HG03521 (cell line): ENCODE measurements around the gene CASR.
A peak's percentile ranks its signal among the peaks of the same experiment; 100 is the strongest.

ENCODE experiments used
- ATAC-seq: cut with Tn5 transposase; IDR thresholded peaks from one replicate; pipeline ENCODE4 v1.9.1; 2021; ENCODE audit warnings: mild to moderate bottlenecking, moderate library complexity; ENCODE audit not compliant: unreplicated experiment

Gene CASR

GRCh38 chr3:122213650-122214049, 30.2 kb downstream of the CASR start:
- ATAC-seq: no peak

GRCh38 chr3:122214711-122215110, 31.2 kb downstream of the CASR start:
- no peak for ATAC-seq

- ATAC-seq: no peak
Observed at GRCh38 chr3:122215592-122216298, 32.3 kb downstream of the CASR start.

DNA sequence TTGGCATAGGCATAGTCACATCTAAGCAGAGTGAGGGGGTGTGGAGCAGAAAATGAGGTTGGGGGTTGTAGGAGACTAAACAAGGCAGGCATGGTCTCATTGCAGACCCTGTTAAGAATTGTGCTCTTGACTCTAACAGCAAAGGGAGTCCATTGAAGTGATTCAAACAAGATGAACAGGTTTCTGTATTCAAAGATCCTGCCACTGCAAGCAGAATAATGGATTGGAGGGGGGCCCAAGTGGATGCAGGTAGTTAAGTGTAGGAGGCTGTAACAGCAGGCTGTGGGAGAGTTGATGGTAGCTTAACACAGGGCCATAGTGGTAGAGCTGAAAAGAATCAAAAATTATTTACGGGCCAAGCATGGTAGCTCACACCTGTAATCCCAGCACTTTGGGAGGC, 34.4 kb downstream of the CASR start:
- ATAC-seq: no peak

DNA sequence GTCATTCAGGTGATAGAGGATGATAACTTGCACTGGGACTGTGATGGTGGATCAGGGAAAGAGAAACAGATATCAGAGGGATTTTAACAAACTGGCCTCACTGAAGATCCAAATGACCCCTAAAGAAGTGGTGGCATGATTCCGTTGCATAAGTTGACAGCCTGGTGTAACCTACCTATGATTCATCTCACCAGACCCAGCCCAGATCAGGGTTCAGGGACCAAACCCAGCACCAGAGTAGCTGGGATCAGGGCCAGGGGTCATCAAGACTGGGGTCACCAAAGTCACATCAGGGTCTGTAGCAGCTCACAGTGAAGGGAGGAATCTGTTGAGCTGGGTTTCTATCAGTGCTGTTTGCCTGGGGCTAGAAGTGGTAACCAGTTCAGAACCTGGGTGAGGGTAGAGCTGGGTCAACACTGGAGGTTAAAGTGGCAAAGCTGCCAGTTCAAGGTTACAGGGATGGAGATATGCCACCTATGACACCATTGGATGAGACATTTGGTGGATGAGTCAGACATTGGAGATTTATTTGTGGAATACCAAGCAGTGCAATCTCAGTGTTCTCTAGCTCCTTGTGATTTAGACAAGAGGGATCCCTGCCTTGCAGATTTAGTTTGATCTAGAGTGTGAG, 35.9 kb downstream of the CASR start:
- no peak for ATAC-seq

DNA sequence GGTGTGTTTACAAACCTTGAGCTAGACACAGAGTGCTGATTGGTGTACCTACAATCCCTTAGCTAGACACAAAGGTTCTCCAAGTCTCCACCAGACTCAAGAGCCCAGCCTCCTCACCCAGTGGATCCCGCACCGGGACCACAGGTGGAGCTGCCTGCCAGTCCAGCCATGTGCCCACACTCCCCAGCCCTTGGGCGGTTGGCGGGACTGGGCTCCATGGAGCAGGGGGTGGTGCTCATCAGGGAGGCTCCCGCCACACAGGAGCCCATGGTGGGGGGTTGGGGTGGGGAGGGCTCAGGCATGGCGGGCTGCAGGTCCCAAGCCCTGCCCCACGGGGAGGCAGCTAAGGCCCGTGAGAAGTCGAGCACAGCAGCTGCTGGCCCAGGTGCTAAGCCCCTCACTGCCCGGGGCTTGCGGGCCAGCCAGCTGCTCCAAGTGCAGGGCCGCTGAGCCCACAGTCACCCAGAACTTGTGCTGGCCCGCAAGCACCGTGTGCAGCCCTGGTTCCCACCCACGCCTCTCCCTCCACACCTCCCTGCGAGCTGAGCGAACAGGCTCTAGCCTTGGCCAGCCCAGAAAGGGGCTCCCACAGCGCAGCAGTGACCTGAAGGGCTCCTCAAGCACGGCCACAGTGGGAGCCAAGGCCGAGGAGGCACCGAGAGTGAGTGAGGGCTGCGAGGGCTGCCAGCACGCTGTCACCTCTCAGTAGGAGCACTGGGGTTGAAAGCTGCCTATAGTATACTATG, 43.7 kb downstream of the CASR start:
- ATAC-seq: no peak

DNA sequence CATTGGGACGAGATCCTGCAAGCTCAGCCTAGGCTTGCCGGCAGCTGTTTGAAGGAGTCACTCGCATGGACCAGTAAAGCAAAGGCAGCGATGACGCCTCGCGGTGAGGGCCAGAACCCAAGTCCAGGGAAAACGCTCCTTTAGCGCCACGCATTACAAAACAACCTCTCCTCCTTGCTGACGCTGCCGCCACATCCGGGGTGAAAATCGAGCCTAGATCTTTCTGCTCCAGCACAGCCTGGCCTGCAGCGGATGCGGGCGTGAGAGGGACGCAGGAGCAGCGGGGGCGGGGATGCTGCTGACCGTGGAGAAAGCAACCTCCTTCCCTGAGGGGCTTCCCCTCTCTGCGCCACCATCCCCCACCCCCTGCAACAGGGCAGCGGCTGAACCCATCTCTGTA, 46.7 kb downstream of the CASR start:
- no peak for ATAC-seq

DNA sequence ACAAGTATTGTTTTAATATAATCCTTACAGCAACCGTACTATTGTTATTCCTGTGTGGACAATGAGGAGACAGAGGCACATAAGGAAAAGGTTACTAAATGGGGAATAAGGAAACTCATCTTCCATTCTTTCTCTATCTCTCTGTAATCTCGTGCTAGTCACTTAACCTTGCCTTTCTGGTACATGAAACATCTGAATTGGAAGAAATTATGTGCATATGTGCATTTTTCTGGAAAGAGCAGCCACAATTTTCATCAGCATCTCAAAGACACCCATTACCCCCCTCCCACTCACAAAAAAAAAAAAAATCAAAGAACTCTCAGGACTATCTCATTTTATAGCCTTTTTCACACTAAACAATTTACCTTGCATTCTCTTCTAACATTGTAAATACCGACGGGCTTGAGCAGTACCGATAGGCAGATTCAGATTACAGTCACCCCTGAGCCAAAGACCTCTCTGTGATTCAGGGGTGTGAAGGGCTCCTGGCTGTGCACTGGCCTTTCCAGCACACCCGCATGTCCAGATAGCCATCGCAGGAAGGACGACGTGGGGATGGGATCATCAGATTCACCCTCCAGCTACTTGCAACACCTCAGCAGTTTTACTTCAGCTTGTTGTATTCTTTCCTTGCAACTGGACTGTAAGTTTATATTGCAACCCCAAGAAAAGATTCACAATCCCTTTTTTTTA, 48.1 kb downstream of the CASR start:
- no peak for ATAC-seq

GRCh38 chr3:122232485-122232884, 49.0 kb downstream of the CASR start:
- ATAC-seq: no peak

DNA sequence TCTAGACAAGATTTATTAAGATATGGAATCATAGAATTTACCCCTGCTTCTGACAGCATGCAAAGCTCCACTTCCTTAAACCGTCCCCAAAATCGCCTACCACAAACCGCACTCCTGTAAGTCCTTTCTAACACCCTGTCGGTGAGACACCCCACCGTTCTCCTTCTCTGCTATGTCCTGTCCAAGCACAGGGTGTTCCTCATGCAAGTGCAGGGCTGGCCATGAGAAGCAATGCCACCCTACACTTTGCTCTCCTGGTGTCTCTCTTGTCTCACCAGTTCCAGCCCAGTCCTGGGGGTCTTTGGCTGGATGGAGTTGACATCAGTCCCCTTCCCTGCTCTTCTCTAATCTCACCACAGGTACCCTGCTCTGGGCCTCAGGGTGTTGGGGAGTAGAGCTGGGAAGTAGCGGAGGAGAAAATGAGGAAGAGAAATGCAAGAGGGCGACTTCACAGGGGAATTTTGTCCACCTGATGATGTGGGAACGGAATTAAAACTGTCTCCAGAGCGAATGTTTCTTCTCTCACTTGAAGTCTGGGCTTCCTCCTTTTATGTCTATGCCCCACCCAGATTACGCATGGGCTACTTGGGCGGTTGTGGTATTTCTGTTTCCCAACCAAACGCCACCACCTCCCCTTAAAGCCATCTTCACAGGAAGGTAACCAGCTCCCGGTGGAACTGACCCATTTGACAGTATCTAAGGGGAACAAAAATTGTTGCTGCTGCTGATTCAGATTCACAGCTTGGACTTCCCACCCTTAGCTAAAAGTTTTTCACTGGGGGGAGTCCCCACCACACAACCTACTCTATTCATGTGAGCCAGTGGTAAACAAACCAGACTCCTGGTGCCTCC, 49.9 kb downstream of the CASR start:
- ATAC-seq: peak; percentile 67

DNA sequence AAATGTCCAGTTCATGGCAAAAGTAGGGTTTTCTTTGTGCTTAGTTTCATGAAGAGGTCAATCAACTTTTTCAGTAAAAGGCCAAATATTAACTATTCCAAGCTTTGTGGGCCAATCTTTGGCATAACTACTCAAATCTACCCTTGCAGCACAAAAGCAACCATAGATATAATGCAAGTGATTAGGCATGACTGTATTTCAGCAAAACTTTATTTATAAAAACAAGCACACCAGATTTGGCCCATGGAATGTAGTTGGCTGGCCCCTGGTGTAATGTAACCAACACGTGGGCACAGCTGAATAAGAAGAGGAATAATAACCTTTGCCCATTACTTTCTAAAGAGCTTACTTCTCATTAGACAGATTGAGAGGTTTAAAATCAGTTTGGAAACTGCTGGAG, 50.6 kb downstream of the CASR start:
- ATAC-seq: no peak

- ATAC-seq: no peak
Observed at GRCh38 chr3:122235147-122235546, 51.7 kb downstream of the CASR start.

DNA sequence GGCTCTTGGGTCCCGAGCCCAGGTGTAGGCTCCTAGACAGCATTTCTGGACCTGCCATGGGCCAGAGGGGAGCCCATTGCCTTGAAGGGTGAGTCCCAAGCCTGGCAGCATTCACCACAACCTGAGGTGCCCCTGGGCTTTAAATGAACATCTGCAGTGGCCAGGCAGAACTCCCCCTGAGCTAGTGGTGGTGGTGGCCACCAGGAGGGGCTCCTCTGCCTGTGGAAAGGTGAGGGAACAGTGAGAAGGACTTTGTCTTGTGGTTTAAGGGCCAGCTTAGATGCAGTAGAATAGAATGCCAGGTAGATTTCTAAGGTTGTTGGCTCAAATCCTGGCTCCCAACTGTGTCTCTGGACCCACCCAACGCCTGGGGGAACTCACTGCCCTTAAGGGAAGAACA, 55.6 kb downstream of the CASR start:
- ATAC-seq: no peak

- ATAC-seq: no peak
Observed at GRCh38 chr3:122245513-122246174, 62.2 kb downstream of the CASR start.

DNA sequence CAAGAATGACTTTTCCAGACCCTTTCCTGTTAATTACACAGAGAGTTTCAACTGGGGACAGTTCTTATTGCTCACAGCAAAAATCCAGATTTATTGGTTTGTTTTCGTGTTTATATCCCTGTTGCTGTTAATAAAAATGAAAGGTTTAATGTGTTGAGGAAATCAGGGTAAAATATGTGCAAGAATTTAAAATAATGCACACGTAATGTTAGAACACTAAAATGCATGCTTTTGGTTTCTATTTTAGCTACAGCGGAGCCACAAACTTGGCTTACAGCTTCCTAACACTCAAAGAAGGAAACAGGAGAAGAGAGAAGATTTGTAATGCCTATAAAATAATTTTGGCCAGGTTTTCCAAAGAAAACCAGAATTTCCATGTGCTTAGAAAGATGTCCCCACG, 62.7 kb downstream of the CASR start:
- no peak for ATAC-seq

GRCh38 chr3:122247087-122247824, 63.8 kb downstream of the CASR start:
- ATAC-seq: no peak

GRCh38 chr3:122247825-122248185, 64.3 kb downstream of the CASR start:
- ATAC-seq: no peak

GRCh38 chr3:122251428-122251827, 68.0 kb downstream of the CASR start:
- ATAC-seq: no peak

- ATAC-seq: no peak
Observed at GRCh38 chr3:122253581-122253980, 70.1 kb downstream of the CASR start.
